Sigmoid colon (tissue), 7 donors: ENCODE data around the gene TMEM35B. TPM values are rescaled to one million over a fixed set of nuclear protein-coding genes. Genes with fewer than 3 reads are reported as not detected.
"Not testable (repeated sequence)": the region's sequence is repeated elsewhere in the genome, so short reads cannot be mapped to it uniquely, and the experiment has no call there.

Experiments used
- DNase-seq: peaks from one replicate; pipeline ENCODE4 v3.0.0-alpha.2; 2019
- H3K27ac ChIP-seq, 4 donors: fragments of 200-600 bp; sonication (generic); one replicate each; pipeline ENCODE4 v1.5.1; 2016 to 2019; ENCODE audit warnings: mild to moderate bottlenecking in 1 of 4
- H3K27me3 ChIP-seq, 3 donors: fragments of 200-600 bp; sonication (generic); one replicate each; pipeline ENCODE4 v1.5.1; 2019; ENCODE audit warnings: mild to moderate bottlenecking in 1 of 3
- H3K36me3 ChIP-seq, 4 donors: fragments of 200-600 bp; sonication (generic); one replicate each; pipeline ENCODE4 v1.5.1; 2016 to 2019
- H3K4me1 ChIP-seq, 4 donors: fragments of 200-600 bp; sonication (generic); one replicate each; pipeline ENCODE4 v1.5.1; 2017 to 2019
- H3K4me3 ChIP-seq, 4 donors: fragments of 200-600 bp; sonication (generic); one replicate each; pipeline ENCODE4 v1.5.1; 2017 to 2019; ENCODE audit warnings: mild to moderate bottlenecking in 2 of 4, moderate library complexity in 1 of 4
- H3K9me3 ChIP-seq, 4 donors: fragments of 200-600 bp in 3 of 4; sonication (generic) in 3 of 4; one replicate each; pipeline versions ENCODE4 v1.5.1 to v1.6.1; 2013 to 2019
- CTCF ChIP-seq, 4 experiments: fragments of 450-650 bp in 3 of 4; fragments of 200-600 bp in 1 of 4; IDR thresholded peaks; one replicate each; pipeline ENCODE4 v1.5.1; 2016 to 2019; ENCODE audit warnings: antibody characterized with exemption in 4 of 4, mild to moderate bottlenecking in 3 of 4, moderate library complexity in 2 of 4
- EP300 ChIP-seq, 4 donors: sonication (generic); formaldehyde crosslinking; IDR thresholded peaks; one replicate each; pipeline ENCODE4 v1.6.1; 2017; ENCODE audit warnings: antibody characterized with exemption in 4 of 4
- POLR2A ChIP-seq, 2 donors: fragments of 450-650 bp; IDR thresholded peaks; one replicate each; pipeline ENCODE4 v1.6.1; 2016; ENCODE audit warnings: antibody characterized with exemption in 2 of 2, mild to moderate bottlenecking in 2 of 2, moderate library complexity in 2 of 2
- POLR2AphosphoS5 ChIP-seq, 4 donors: sonication (generic); formaldehyde crosslinking; IDR thresholded peaks; one replicate each; pipeline ENCODE4 v1.6.1; 2017; ENCODE audit warnings: antibody characterized with exemption in 4 of 4
- WGBS, 2 donors: extraction: QIAGEN DNeasy Blood & Tissue Kit; methylation state at CpG; one replicate each; pipeline ENCODE4 v1.1.7; 2013; 5-methylcytosine and 5-hydroxymethylcytosine counted together
- intact Hi-C: fragments of 100-400 bp; cut with DNase I; formaldehyde crosslinking; loops from one replicate; pipeline ENCODE4 v1.15.1; 2023
- polyA plus RNA-seq, 3 donors: library from polyadenylated mRNA; stranded (reverse); fragments of 200-250 nt; gene quantifications; one replicate each; pipeline ENCODE4 v1.2.3, GENCODE V29; 2013
- total RNA-seq, 4 donors: library from RNA; depleted of rRNA; stranded (reverse); fragments of >200 nt; gene quantifications; one replicate each; pipeline ENCODE4 v1.1.0, GENCODE V29; 2016
- donor health status: healthy with polysubstance abuse.
- donor health status: Bipolar disorder and iron deficiency.
- donor health status: healthy.

The TMEM35B gene
- total and polyA plus RNA-seq, 7 donors = 7.6 to 53.8 (median 22.0) TPM

DNA sequence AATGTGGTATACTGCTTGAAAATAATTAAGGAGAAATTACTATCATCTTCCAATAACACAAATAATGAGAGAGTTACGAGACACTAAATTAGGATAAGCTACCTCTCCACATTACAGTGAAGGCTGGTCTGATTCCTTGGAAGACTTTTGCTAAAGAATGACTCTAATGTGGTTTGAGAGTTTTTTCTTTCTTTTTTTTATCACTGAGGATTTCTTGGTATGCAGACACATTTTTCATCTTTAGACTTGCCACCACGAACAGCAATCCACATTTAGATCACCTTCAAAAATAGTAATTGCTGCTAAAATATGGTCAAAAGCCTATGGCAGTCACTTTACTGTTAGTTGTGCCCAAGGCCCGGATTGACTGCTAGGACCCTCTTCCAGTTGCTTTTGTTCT is 16.6 kb upstream of the TMEM35B start:
- intact Hi-C loops = no loop called here
- H3K4me3 ChIP-seq = no peak overlapping the region
- H3K9me3 ChIP-seq = no peaks in the 10 kb centered on the region
- H3K27ac ChIP-seq = no peak overlapping the region
- no peak for DNase-seq
- H3K36me3 ChIP-seq = peaks cover 15 to 72% (median 26%) of the 10 kb centered on the region in 4 donors
- H3K27me3 ChIP-seq = no peaks in the 10 kb centered on the region
- WGBS, 2 donors = 90 to 91% methylated on average over 3 of the region's 3 CpGs
- H3K4me1 ChIP-seq = no peaks in the 10 kb centered on the region
- TF ChIP-seq POLR2AphosphoS5 (IDR thresholded peaks at IDR 0.05) (no peak), CTCF (IDR thresholded peaks at IDR 0.05) (no peak), EP300 (IDR thresholded peaks at IDR 0.05) (no peak), POLR2A (IDR thresholded peaks at IDR 0.05) (no peak)

DNA sequence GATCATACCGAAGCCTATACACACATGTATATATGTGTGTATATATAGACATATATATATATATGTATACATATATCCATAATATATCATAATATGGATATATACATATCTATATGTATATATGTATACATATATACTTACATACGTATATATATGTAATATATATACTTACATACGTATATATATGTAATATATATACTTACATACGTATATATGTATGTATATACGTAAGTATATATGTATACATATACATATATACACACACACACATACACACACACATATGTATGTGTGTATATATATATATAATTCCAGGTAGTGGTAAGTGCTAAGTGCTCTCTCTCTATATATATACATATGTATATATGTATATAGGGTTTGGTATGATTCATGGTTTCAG is 9.7 kb upstream of the TMEM35B start:
- WGBS, 2 donors = 95 to 98% methylated on average over 5 of the region's 5 CpGs

GRCh38 chr1:34988581-34988980 is 3.4 kb upstream of the TMEM35B start:
- DNase-seq = no peak
- H3K27ac ChIP-seq = no peak overlapping the region
- peaks cover 0 to 17% (median 14%) of the 10 kb centered on the region in 4 donors for H3K4me1 ChIP-seq
- no peaks in the 10 kb centered on the region for H3K27me3 ChIP-seq
- intact Hi-C loops = loop anchor here (5.0 kb wide), 1 partner anchor 44 kb away; the partner anchor contains the start of gene ZMYM6
- peaks cover 0 to 35% (median 0%) of the 10 kb centered on the region in 4 donors for H3K36me3 ChIP-seq
- no peaks in the 10 kb centered on the region for H3K9me3 ChIP-seq
- TF ChIP-seq POLR2A (IDR thresholded peaks at IDR 0.05) (no peak), POLR2AphosphoS5 (IDR thresholded peaks at IDR 0.05) (no peak), CTCF (IDR thresholded peaks at IDR 0.05) (no peak), EP300 (IDR thresholded peaks at IDR 0.05) (no peak)
- H3K4me3 ChIP-seq = no peak overlapping the region

More for the DNA sequence above, 9.7 kb upstream of the TMEM35B start:
- no peak for DNase-seq
- H3K4me1 ChIP-seq = no peaks in the 10 kb centered on the region
- H3K27ac ChIP-seq = no peak overlapping the region
- intact Hi-C loops = no loop called here
- H3K4me3 ChIP-seq = no peak overlapping the region
- no peaks in the 10 kb centered on the region for H3K27me3 ChIP-seq
- no peak for TF ChIP-seq POLR2A (IDR thresholded peaks at IDR 0.05)
- no peak for TF ChIP-seq POLR2AphosphoS5 (IDR thresholded peaks at IDR 0.05)
- TF ChIP-seq EP300 (IDR thresholded peaks at IDR 0.05) = no peak
- no peak for TF ChIP-seq CTCF (IDR thresholded peaks at IDR 0.05)
- peaks cover 0 to 31% (median 0%) of the 10 kb centered on the region in 4 donors for H3K36me3 ChIP-seq
- no peaks in the 10 kb centered on the region for H3K9me3 ChIP-seq

DNA sequence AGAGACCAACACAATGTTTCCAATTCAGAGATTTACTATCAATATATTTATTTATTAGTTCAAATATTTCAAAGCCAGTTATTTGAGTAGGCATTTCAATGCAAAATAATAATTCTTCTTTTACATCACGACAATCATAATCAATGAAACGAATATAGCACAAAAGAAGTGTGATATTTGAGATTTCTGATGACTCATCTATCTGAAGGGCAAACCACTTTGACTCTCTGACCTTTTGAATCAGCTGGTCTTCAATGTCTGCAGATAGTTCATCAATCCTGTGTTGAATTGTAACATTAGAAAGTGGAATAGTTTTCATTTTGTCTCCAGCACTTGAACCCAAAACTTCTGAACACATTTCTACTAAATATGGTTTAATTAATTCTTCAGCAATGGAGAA is 3.0 kb upstream of the TMEM35B start:
- WGBS, 2 donors = 87 to 90% methylated on average over 2 of the region's 2 CpGs
- no peaks in the 10 kb centered on the region for H3K9me3 ChIP-seq
- H3K36me3 ChIP-seq = peaks cover 0 to 35% (median 0%) of the 10 kb centered on the region in 4 donors
- H3K4me1 ChIP-seq = peaks cover 0 to 22% (median 16%) of the 10 kb centered on the region in 4 donors
- TF ChIP-seq CTCF (IDR thresholded peaks at IDR 0.05) = no peak
- TF ChIP-seq POLR2A (IDR thresholded peaks at IDR 0.05) = no peak
- TF ChIP-seq POLR2AphosphoS5 (IDR thresholded peaks at IDR 0.05) = no peak
- no peak for TF ChIP-seq EP300 (IDR thresholded peaks at IDR 0.05)
- no peak overlapping the region for H3K4me3 ChIP-seq
- intact Hi-C loops = loop anchor here (5.0 kb wide), 1 partner anchor 44 kb away; the partner anchor contains the start of gene ZMYM6
- no peak overlapping the region for H3K27ac ChIP-seq
- no peaks in the 10 kb centered on the region for H3K27me3 ChIP-seq
- DNase-seq = no peak

- Histone ChIP-seq H3K9me3 (no peaks in the 10 kb centered on the region), H3K27me3 (no peaks in the 10 kb centered on the region), H3K4me1 (peaks cover 0 to 28% (median 19%) of the 10 kb centered on the region in 4 donors), H3K4me3 (no peak overlapping the region), H3K27ac (no peak overlapping the region), H3K36me3 (peaks cover 0 to 35% (median 0%) of the 10 kb centered on the region in 4 donors)
- TF ChIP-seq POLR2A (IDR thresholded peaks at IDR 0.05) (no peak), POLR2AphosphoS5 (IDR thresholded peaks at IDR 0.05) (no peak), CTCF (IDR thresholded peaks at IDR 0.05) (no peak), EP300 (IDR thresholded peaks at IDR 0.05) (no peak)
- intact Hi-C loops = loop anchor here (5.0 kb wide), 1 partner anchor 45 kb away; the partner anchor contains the start of gene ZMYM6
- no peak for DNase-seq
- WGBS, 2 donors = 91 to 95% methylated on average over 2 of the region's 2 CpGs
Observed at GRCh38 chr1:34987018-34987417, 1.9 kb upstream of the TMEM35B start.

- H3K9me3 ChIP-seq, H3K27me3 ChIP-seq, DNase-seq: not testable (repeated sequence)
- intact Hi-C loops = loop anchor here (5.0 kb wide), 1 partner anchor 47 kb away; the partner anchor contains the start of gene ZMYM6
- Histone ChIP-seq H3K4me1 (peaks cover 0 to 28% (median 19%) of the 10 kb centered on the region in 4 donors), H3K36me3 (peaks cover 0 to 35% (median 3%) of the 10 kb centered on the region in 4 donors), H3K27ac (peak overlapping the region; percentile 92 to 94 (median 92)), H3K4me3 (peak overlapping the region; percentile 65 to 90 (median 72))
- WGBS, 2 donors = 26 to 27% methylated on average over 3 of the region's 3 CpGs
Observed at GRCh38 chr1:34985609-34985904, 410 bp upstream of the TMEM35B start.
